ENCODE measurements around the gene FBN2.

The FBN2 gene

GRCh38 chr5:128579639-128580038, 41.6 kb upstream of the FBN2 start:
- TF ChIP-seq PATZ1 (CRISPR knock-in tag; IDR thresholded peaks at IDR 0.05; ENCODE audit: borderline replicate concordance) (no peak), CSRNP3 (CRISPR knock-in tag; IDR thresholded peaks at IDR 0.05) (no peak), GLIS3 (CRISPR knock-in tag; IDR thresholded peaks at IDR 0.05) (no peak), ARNTL (CRISPR knock-in tag; IDR thresholded peaks at IDR 0.05; ENCODE audit: borderline replicate concordance, low read depth) (no peak)
- ATAC-seq = peak; percentile 65

DNA sequence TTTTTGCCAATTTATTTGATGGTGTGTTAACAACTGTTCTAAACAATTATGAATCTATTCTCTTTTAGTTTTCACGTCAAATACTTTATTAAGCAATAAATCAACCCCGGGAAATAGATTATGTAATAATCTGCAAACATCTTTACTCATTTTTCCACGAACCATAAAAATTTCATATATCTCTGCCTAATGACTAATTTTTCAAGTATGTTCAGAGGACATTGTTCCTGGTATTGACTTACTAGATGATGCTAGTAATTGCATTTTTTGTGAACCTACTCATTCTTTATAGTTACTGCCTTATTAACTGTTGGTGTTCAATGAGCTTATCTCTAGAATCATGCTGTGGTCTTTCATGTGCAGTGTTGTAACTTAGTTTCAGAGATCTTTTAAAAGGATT, 41.0 kb upstream of the FBN2 start:
- ATAC-seq = peak; percentile 86
- TF ChIP-seq TOX (CRISPR knock-in tag; IDR thresholded peaks at IDR 0.05; ENCODE audit: borderline replicate concordance) (peak; percentile 39; the same call in 1 of the 2 replicates), BACH2 (CRISPR knock-in tag; IDR thresholded peaks at IDR 0.05; ENCODE audit: borderline replicate concordance) (no peak)

GRCh38 chr5:128574041-128574440, 36.0 kb upstream of the FBN2 start:
- peak; percentile 78 for ATAC-seq
- TF ChIP-seq ZC3H10 (CRISPR knock-in tag; IDR thresholded peaks at IDR 0.05) (no peak), POU6F1 (CRISPR knock-in tag; IDR thresholded peaks at IDR 0.05; ENCODE audit: borderline replicate concordance, low read depth) (no peak), RARB (CRISPR knock-in tag; IDR thresholded peaks at IDR 0.05) (no peak), ZNF565 (CRISPR knock-in tag; conservative IDR thresholded peaks at IDR 0.05; ENCODE audit: low read depth) (no peak), SNAI2 (CRISPR knock-in tag; IDR thresholded peaks at IDR 0.05) (no peak), OSR1 (CRISPR knock-in tag; IDR thresholded peaks at IDR 0.05) (no peak), ZFP30 (CRISPR knock-in tag; IDR thresholded peaks at IDR 0.05) (no peak), TSHZ2 (CRISPR knock-in tag; IDR thresholded peaks at IDR 0.05) (no peak), ZNF8 (CRISPR knock-in tag; IDR thresholded peaks at IDR 0.05) (no peak), CSRNP3 (CRISPR knock-in tag; IDR thresholded peaks at IDR 0.05) (no peak), GLIS3 (CRISPR knock-in tag; IDR thresholded peaks at IDR 0.05) (no peak), BACH2 (CRISPR knock-in tag; IDR thresholded peaks at IDR 0.05; ENCODE audit: borderline replicate concordance) (no peak), ARNTL (CRISPR knock-in tag; IDR thresholded peaks at IDR 0.05; ENCODE audit: borderline replicate concordance, low read depth) (no peak), PPARA (CRISPR knock-in tag; IDR thresholded peaks at IDR 0.05; ENCODE audit: borderline replicate concordance) (no peak), TOX (CRISPR knock-in tag; IDR thresholded peaks at IDR 0.05; ENCODE audit: borderline replicate concordance) (no peak)
- TF ChIP-seq, protein P1, sequence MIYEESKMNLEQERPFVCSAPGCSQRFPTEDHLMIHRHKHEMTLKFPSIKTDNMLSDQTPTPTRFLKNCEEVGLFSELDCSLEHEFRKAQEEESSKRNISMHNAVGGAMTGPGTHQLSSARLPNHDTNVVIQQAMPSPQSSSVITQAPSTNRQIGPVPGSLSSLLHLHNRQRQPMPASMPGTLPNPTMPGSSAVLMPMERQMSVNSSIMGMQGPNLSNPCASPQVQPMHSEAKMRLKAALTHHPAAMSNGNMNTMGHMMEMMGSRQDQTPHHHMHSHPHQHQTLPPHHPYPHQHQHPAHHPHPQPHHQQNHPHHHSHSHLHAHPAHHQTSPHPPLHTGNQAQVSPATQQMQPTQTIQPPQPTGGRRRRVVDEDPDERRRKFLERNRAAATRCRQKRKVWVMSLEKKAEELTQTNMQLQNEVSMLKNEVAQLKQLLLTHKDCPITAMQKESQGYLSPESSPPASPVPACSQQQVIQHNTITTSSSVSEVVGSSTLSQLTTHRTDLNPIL (CRISPR knock-in tag; IDR thresholded peaks at IDR 0.05; ENCODE audit: low read depth) = no peak

All from SK-N-SH treated with all-trans-retinoic acid at 6 μM for 48 hours (cell line).